CD4-positive, alpha-beta T cell (primary cell): ENCODE measurements around the gene SCRT2. TPM values are rescaled to one million over a fixed set of nuclear protein-coding genes. Genes with fewer than 3 reads are reported as not detected.

Experiments used
- ATAC-seq: fragments of 200-7000 bp; cut with Tn5 transposase; one replicate; pipeline ENCODE4 v1.10.0; 2022; ENCODE audit warnings: mild to moderate bottlenecking; ENCODE audit not compliant: poor library complexity
- CTCF ChIA-PET: fragments of 350-600 bp; sonication (Branson Sonifier 250); formaldehyde crosslinking; loops from one replicate; lab custom pipeline; 2021; ENCODE audit warnings: antibody characterized with exemption, inconsistent platforms; lab: Charles Lee
- POLR2A ChIA-PET: fragments of 350-600 bp; sonication (Branson Sonifier 250); formaldehyde crosslinking; loops from one replicate; lab custom pipeline; 2021; ENCODE audit warnings: antibody characterized with exemption, inconsistent platforms; lab: Charles Lee
- DNase-seq, 14 experiments: peaks; one replicate each; pipeline ENCODE4 v3.0.0-alpha.2; 2013 to 2020; ENCODE audit warnings: mixed read lengths in 2 of 14
- H3K27ac ChIP-seq, 2 donors: one replicate each; pipeline versions ENCODE4 v1.5.1 to v1.7.0; 2013; ENCODE audit warnings: low read length in 2 of 2, low read depth in 1 of 2, mild to moderate bottlenecking in 1 of 2
- H3K27me3 ChIP-seq, 2 experiments: 1 replicate in 1 of 2; 2 replicates in 1 of 2; pipeline versions ENCODE4 v1.6.1 to v1.7.0; 2013; ENCODE audit warnings: low read length in 2 of 2, control low read depth in 1 of 2, mild to moderate bottlenecking in 1 of 2, moderate library complexity in 1 of 2; ENCODE audit not compliant: insufficient read depth in 2 of 2, control insufficient read depth in 1 of 2
- H3K36me3 ChIP-seq: one replicate; pipeline ENCODE4 v1.6.1; 2013; ENCODE audit warnings: low read length, control low read depth; ENCODE audit not compliant: insufficient read depth
- H3K4me1 ChIP-seq: one replicate; pipeline ENCODE4 v1.6.1; 2013; ENCODE audit warnings: low read length, control low read depth; ENCODE audit not compliant: insufficient read depth
- H3K4me3 ChIP-seq: one replicate; pipeline ENCODE4 v1.5.1; 2013; ENCODE audit warnings: mild to moderate bottlenecking, low read length, moderate library complexity
- H3K9me3 ChIP-seq, 2 experiments: 1 replicate in 1 of 2; 2 replicates in 1 of 2; pipeline versions ENCODE4 v1.6.1 to v1.7.0; 2013; ENCODE audit warnings: low read length in 2 of 2, mild to moderate bottlenecking in 2 of 2, control low read depth in 1 of 2, moderate library complexity in 1 of 2; ENCODE audit not compliant: control insufficient read depth in 1 of 2, insufficient read depth in 1 of 2
- H3K27ac Mint-ChIP-seq: one replicate; pipeline ENCODE4 v1.8.0; 2020; ENCODE audit warnings: mixed read lengths
- H3K27me3 Mint-ChIP-seq: one replicate; pipeline ENCODE4 v1.8.0; 2021; ENCODE audit warnings: mixed read lengths
- H3K36me3 Mint-ChIP-seq: one replicate; pipeline ENCODE4 v1.8.0; 2021; ENCODE audit warnings: low read depth, mixed read lengths
- H3K4me1 Mint-ChIP-seq: one replicate; pipeline ENCODE4 v1.8.0; 2021; ENCODE audit warnings: low read depth, mixed read lengths
- H3K4me3 Mint-ChIP-seq: one replicate; pipeline ENCODE4 v1.8.0; 2020; ENCODE audit warnings: mild to moderate bottlenecking, mixed read lengths
- H3K9me3 Mint-ChIP-seq: one replicate; pipeline ENCODE4 v1.8.0; 2020; ENCODE audit warnings: mixed read lengths
- CTCF ChIP-seq: fragments of 200-600 bp; IDR thresholded peaks from one replicate; pipeline ENCODE4 v1.8.0; 2022; ENCODE audit warnings: antibody characterized with exemption, mild to moderate bottlenecking
- intact Hi-C, 2 experiments: fragments of 100-400 bp; cut with DNase I in 1 of 2; cut with micrococcal nuclease in 1 of 2; formaldehyde crosslinking; loops; one replicate each; pipeline versions ENCODE4 v1.15.1 to v1.9.0; 2023 to 2025; cut with DNase I, micrococcal nuclease
- total RNA-seq, 174 experiments: library from RNA in 2 of 174; stranded (reverse) in 2 of 174; gene quantifications; one replicate each; pipeline ENCODE4 v1.2.3 and lab custom pipeline; 2021 to 2026

The SCRT2 gene
- total RNA-seq, 2 experiments from 2014 or later, result not detected

GRCh38 chr20:707451-708110 is 32.0 kb upstream of the SCRT2 start:
- Mint-ChIP-seq H3K27me3 (peaks cover 50% of the 10 kb centered on the region), H3K4me1 (peaks cover 3% of the 10 kb centered on the region), H3K36me3 (no peaks in the 10 kb centered on the region), H3K9me3 (peaks cover 4% of the 10 kb centered on the region), H3K27ac (no peak overlapping the region), H3K4me3 (no peak overlapping the region)
- ChIA-PET CTCF (no interaction called here), POLR2A (no interaction called here)
- H3K4me3 ChIP-seq, result no peak overlapping the region
- DNase-seq (no peak), ATAC-seq (no peak)
- peaks cover 0 to 7% of the 10 kb centered on the region in 2 experiments for H3K9me3 ChIP-seq
- intact Hi-C loops, result no loop called here
- no peak overlapping the region for H3K27ac ChIP-seq
- TF ChIP-seq CTCF, result no peak
- no peaks in the 10 kb centered on the region for H3K4me1 ChIP-seq
- peaks cover 15 to 21% of the 10 kb centered on the region in 2 experiments for H3K27me3 ChIP-seq
- H3K36me3 ChIP-seq, result no peaks in the 10 kb centered on the region

- DNase-seq (no peak), ATAC-seq (no peak)
- Histone ChIP-seq H3K9me3 (peaks cover 0 to 6% of the 10 kb centered on the region in 2 experiments), H3K27ac (no peak overlapping the region), H3K27me3 (peaks cover 8 to 21% of the 10 kb centered on the region in 2 experiments), H3K4me1 (no peaks in the 10 kb centered on the region), H3K4me3 (no peak overlapping the region), H3K36me3 (no peaks in the 10 kb centered on the region)
- peaks cover 4% of the 10 kb centered on the region for H3K9me3 Mint-ChIP-seq
- no peaks in the 10 kb centered on the region for H3K36me3 Mint-ChIP-seq
- intact Hi-C loops, result no loop called here
- peaks cover 3% of the 10 kb centered on the region for H3K4me1 Mint-ChIP-seq
- ChIA-PET POLR2A (no interaction called here), CTCF (no interaction called here)
- TF ChIP-seq CTCF, result no peak
- peaks cover 46% of the 10 kb centered on the region for H3K27me3 Mint-ChIP-seq
- no peak overlapping the region for H3K27ac Mint-ChIP-seq
- no peak overlapping the region for H3K4me3 Mint-ChIP-seq
Measured at GRCh38 chr20:706366-706885, 30.8 kb upstream of the SCRT2 start.

GRCh38 chr20:704726-705125 is 29.1 kb upstream of the SCRT2 start:
- POLR2A ChIA-PET, result no interaction called here
- CTCF ChIA-PET, result no interaction called here
- Mint-ChIP-seq H3K9me3 (peaks cover 4% of the 10 kb centered on the region), H3K36me3 (no peaks in the 10 kb centered on the region), H3K4me1 (no peaks in the 10 kb centered on the region), H3K27ac (no peak overlapping the region), H3K4me3 (no peak overlapping the region), H3K27me3 (peaks cover 36% of the 10 kb centered on the region)
- Histone ChIP-seq H3K36me3 (no peaks in the 10 kb centered on the region), H3K27ac (no peak overlapping the region), H3K9me3 (peaks cover 0 to 10% of the 10 kb centered on the region in 2 experiments), H3K4me1 (no peaks in the 10 kb centered on the region), H3K4me3 (no peak overlapping the region), H3K27me3 (peaks cover 0 to 13% of the 10 kb centered on the region in 2 experiments)
- intact Hi-C loops, result no loop called here
- TF ChIP-seq CTCF, result no peak
- no peak for DNase-seq
- ATAC-seq, result no peak
